ENCODE measurements around the gene PRELP.
"Not testable (repeated sequence)": the region's sequence is repeated elsewhere in the genome, so short reads cannot be mapped to it uniquely, and the experiment has no call there.

Gene PRELP

DNA sequence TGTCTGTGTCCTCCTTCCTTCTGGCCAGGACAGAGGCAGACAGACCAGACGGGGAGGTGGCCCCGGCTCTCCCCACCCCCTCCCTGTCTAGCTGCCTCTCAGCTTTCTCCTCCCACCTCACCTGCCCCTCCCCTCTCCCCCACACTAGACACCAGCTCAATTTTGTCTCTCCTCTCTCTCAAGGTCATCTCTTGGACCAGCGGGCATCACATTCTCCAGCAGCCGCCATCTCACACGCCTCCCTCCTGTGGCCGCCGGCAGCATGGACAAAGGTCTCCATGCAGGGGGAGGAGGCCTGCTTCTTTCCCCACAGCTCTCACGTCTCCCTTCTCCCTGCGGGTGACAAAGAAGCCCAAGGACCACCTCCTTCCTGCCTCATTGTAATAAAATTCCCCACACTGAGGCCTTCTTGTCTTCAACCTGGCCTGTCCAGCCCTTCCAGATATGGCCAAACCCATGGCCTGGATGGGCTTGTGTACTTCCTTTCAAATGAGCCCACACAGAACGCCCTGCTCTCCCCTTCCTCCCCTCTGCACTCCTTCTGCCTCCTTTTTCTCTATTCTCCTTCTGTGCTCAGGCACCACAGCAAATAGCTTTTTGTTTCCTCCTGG is 33.0 kb downstream of the PRELP start:
- no peak for DNase-seq

DNA sequence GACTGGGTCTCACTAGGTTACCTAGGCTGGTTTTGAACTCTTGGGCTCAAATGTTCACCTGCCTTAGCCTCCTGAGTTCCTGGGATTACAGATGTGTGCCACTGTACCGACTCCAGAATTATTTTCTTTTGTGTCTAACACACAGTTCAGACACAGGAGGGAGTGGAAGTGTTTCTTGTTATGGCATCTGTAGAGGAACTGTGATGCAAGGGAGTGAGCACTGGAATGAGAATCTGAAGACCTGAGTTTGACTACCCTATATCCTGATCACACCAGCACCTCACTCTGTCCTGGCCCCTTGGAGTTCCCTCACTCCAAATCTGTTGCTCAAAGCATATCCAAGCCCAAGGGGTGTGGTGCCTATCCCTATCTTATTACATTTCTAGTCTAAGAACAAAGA is 33.5 kb downstream of the PRELP start:
- DNase-seq = no peak

GRCh38 chr1:203511513-203511912 is 35.9 kb downstream of the PRELP start:
- DNase-seq = no peak

DNA sequence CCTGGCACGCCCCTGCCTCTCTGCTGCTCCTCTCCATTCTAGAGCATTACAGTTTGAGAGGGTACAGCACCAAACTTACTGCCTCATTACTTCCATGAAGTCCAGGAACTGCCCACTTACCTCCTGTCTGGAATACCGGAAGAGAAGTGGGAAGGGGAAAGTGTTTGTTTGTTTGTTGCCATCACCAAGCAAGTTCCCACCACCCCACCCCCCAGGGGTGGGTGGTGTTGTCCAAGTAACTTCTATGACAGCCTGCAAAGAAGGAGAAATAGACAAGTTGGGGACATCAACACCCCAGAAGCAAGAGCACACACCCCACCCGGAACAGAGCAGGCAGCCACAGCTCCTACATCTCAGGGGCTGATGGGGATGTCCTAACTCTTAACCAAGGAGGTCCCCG is 36.3 kb downstream of the PRELP start:
- no peak for DNase-seq

DNA sequence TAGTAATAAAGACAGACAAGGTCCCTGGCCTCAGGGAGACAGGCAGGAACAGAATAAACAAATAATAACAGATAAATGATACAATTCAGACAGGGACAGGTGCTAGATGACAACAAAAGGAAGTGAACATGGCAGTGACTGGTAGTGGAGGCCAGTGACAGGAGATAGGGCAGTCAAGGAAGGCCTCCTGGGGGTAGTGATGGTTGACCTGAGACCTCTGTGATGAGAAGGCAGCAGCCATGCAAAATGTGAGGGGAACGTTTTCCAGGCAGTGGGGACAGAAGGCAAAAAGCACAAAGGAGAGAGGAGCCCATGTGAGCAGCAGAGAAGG is 36.9 kb downstream of the PRELP start:
- DNase-seq = no peak

GRCh38 chr1:203512848-203513584 is 37.4 kb downstream of the PRELP start:
- DNase-seq = no peak

GRCh38 chr1:203513585-203514031 is 38.0 kb downstream of the PRELP start:
- no peak for DNase-seq

DNA sequence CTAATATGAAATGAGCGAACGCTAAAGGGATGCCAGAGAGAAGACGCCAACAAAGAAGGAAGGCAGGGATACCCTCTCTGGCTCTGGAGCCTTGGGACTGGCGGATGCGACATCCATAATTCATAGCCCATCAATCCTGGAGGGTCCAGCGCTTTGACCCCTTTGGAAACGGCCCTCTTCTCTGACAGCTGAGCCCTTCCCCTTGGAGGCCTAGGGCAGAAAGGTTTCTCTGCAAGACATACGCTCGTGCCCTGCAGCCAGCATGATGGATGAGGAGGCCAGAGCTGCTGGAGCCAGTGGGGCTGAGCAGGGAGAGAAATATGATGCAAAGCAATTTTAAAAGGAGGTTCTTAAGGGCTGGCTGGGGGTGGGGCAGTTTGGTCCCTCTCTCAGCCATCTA is 40.6 kb downstream of the PRELP start:
- DNase-seq = no peak

GRCh38 chr1:203516906-203517305 is 41.3 kb downstream of the PRELP start:
- no peak for DNase-seq

GRCh38 chr1:203517426-203518110 is 42.0 kb downstream of the PRELP start:
- DNase-seq = no peak

GRCh38 chr1:203518139-203518538 is 42.5 kb downstream of the PRELP start:
- not testable (repeated sequence) for DNase-seq

DNA sequence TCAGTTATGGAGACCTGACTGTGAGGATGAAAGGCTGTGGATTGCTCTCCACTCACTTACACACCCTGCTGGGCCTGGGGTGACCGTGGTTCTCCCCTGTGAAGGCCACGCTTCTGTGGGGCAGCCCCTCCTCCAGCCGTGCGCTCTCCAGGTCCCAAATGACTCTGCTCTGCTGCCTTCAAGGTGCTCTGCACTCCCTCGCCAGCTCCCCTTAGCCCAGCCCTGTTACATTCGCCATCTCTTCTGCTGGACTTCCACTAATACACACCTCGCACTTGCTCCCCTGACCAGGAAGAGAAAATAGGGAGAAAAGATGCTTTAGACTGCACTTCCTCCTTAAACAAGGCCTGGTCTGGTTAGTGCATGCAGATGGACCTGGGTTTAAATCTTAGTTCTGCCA is 42.9 kb downstream of the PRELP start:
- no peak for DNase-seq

DNA sequence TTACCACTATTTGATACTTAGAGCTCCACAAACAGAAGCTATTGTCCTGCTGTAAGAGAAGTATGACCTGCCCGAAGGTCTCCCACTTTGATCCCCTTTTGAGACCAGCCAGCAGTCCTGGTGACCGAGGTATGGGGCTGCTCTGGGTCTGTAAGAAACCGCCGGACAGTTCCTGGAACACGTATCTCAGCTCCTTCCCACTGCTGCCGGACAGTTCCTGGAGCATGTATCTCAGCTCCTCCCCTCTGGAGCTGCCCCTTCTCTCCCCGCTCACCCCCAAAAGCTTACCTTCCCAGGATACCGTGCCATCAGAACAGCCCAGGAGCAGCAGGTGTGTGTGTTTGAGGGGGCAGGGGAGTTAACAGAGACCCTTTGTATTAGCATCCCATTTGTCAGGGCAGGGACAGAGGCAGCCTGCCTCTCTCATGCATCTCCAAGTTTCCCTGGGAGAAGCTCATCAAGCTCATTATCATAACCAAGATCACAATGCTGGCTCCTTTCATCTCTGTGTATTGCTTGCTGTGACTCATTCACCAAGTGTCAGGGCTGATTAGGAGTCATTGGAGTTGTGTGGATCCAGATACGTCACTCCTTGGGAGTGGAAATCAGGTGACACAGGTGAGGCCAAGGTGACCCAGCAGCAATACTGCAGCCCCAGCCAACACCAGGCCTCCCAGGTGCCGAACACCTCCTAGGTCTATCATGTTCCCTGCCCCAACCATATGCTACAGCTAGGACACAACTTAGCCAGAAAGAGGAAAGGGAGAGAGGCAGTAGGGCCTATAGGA is 43.6 kb downstream of the PRELP start:
- DNase-seq = no peak

- no peak for DNase-seq
Measured at GRCh38 chr1:203519896-203520295, 44.3 kb downstream of the PRELP start.

GRCh38 chr1:203520315-203520714 is 44.7 kb downstream of the PRELP start:
- DNase-seq = no peak

- DNase-seq = no peak
Measured at GRCh38 chr1:203521074-203521794, 45.6 kb downstream of the PRELP start.

GRCh38 chr1:203521812-203522211 is 46.2 kb downstream of the PRELP start:
- DNase-seq = no peak

DNA sequence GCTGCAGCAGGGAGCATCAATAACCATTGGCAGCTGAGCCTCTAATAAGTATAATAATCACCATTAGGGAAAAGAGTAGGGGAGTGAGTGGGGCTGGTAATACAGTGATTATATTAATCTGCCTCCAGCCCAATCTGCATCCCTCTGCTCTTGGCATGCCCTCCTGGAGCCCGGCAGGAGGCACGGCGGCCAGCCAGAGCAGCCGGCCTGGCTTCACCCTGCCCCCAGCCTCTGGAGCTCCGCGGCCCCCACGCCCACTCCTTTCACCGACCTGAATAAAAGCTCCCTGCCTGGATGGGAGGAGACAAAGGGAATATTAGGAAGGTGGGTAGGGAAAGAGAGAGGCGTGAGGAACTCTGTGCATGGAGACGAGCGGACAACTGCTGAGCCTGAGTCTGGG is 46.6 kb downstream of the PRELP start:
- DNase-seq = no peak

DNA sequence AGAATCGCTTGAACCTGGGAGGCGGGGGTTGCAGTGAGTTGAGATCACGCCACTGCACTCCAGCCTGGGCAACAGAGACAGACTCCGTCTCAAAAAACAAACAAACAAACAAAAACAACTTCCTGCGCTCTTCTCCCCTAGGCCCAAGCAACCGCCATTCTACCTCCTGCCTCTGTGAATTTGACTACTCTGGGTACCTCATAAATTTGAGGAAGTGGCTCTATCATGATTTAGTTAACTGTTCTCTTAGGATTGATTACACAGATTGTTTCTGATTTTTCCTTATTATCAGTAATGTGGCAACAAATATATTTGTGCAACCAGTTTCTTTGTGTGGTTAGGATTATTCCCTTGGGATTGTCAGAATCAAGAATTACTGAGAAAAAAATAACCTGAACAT is 48.1 kb downstream of the PRELP start:
- DNase-seq = no peak

GRCh38 chr1:203524152-203524551 is 48.5 kb downstream of the PRELP start:
- no peak for DNase-seq

DNA sequence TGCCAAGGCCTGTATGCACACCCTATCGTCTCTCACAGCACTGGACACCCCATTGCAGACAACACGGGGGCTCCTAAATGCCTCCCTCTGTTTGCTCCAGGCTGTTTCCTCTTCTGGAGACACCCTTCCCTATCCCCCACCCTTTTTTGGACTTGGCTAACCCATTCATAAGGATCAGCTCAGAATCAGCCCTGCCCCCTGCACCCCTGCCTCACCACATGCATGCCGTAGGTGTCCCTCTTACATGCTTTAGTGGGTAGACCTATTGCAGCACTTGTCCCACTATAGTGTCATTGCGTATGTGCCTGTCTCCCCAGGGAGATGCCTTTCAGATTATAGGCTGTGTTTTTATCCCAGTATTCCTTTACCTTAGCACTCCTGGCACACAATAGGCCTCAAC is 49.2 kb downstream of the PRELP start:
- no peak for DNase-seq

DNA sequence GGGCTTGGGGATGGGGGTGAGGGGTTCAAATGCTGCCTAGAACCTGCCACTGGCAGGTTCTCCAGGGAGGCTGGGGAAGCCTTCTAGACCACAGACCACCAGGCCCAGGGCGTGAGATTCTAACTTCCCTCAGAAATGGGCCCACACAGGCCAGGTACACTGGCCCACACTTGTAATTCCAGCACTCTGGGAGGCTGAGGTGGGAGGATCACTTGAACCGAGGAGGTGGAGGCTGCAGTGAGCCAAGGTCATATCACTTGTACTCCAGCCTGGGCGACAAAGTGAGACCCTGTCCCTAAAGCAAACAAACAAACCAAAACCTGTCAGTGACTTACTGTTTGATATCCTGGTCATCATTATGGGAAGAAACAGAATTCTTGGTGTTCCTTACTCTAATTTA is 50.1 kb downstream of the PRELP start:
- no peak for DNase-seq

- no peak for DNase-seq
Measured at GRCh38 chr1:203526130-203526529, 50.5 kb downstream of the PRELP start.
